HG03175 (cell line): ENCODE data around the gene KLF13.

ENCODE experiments used
- ATAC-seq: cut with Tn5 transposase; IDR thresholded peaks from one replicate; pipeline ENCODE4 v1.9.1; 2021; ENCODE audit warnings: mild to moderate bottlenecking, moderate library complexity; ENCODE audit not compliant: unreplicated experiment

Gene KLF13

GRCh38 chr15:31298707-31299172 is 27.9 kb upstream of the KLF13 start:
- no peak for ATAC-seq

GRCh38 chr15:31300208-31300661 is 26.4 kb upstream of the KLF13 start:
- no peak for ATAC-seq

- no peak for ATAC-seq
These were observed 25.5 kb upstream of the KLF13 start for GRCh38 chr15:31300981-31301672.

GRCh38 chr15:31301673-31301990 is 25.0 kb upstream of the KLF13 start:
- no peak for ATAC-seq

GRCh38 chr15:31302029-31302657 is 24.5 kb upstream of the KLF13 start:
- no peak for ATAC-seq

- no peak for ATAC-seq
These were observed 23.6 kb upstream of the KLF13 start for GRCh38 chr15:31302778-31303725.

- ATAC-seq = no peak
These were observed 22.6 kb upstream of the KLF13 start for GRCh38 chr15:31303726-31304648.

- ATAC-seq = no peak
These were observed 21.8 kb upstream of the KLF13 start for GRCh38 chr15:31304751-31305365.

- ATAC-seq = no peak
These were observed 21.3 kb upstream of the KLF13 start for GRCh38 chr15:31305375-31305774.

GRCh38 chr15:31305796-31306425 is 20.7 kb upstream of the KLF13 start:
- no peak for ATAC-seq

GRCh38 chr15:31306426-31307269 is 20.0 kb upstream of the KLF13 start:
- no peak for ATAC-seq

- no peak for ATAC-seq
These were observed 19.1 kb upstream of the KLF13 start for GRCh38 chr15:31307270-31308184.

- ATAC-seq = no peak
These were observed 18.4 kb upstream of the KLF13 start for GRCh38 chr15:31308185-31308639.

- ATAC-seq = no peak
These were observed 16.6 kb upstream of the KLF13 start for GRCh38 chr15:31309893-31310606.

- no peak for ATAC-seq
These were observed 14.7 kb upstream of the KLF13 start for GRCh38 chr15:31311735-31312619.

- no peak for ATAC-seq
These were observed 13.4 kb upstream of the KLF13 start for GRCh38 chr15:31313223-31313622.
